Activated B cell treated with CpG ODN at 0.5 μM for 24 hours (primary cell): Measurements from ENCODE around the gene CDC6. TPM values are rescaled to one million over a fixed set of nuclear protein-coding genes. Genes with fewer than 3 reads are reported as not detected.

ENCODE experiments used
- ATAC-seq: fragments of 200-7000 bp; cut with Tn5 transposase; one replicate; pipeline ENCODE4 v1.10.0; 2021; ENCODE audit warnings: low read depth, mild to moderate bottlenecking, moderate library complexity
- CTCF ChIA-PET: fragments of 350-600 bp; sonication (Branson Sonifier 250); formaldehyde crosslinking; loops from one replicate; lab custom pipeline; 2021; ENCODE audit warnings: antibody characterized with exemption; lab: Charles Lee
- POLR2A ChIA-PET: fragments of 350-600 bp; sonication (Branson Sonifier 250); formaldehyde crosslinking; loops from one replicate; lab custom pipeline; 2021; ENCODE audit warnings: antibody characterized with exemption; lab: Charles Lee
- DNase-seq: peaks from one replicate; pipeline ENCODE4 v3.0.0; 2022
- H3K27ac Mint-ChIP-seq: one replicate; pipeline ENCODE4 v1.8.0; 2020; ENCODE audit warnings: mixed read lengths
- H3K27me3 Mint-ChIP-seq: one replicate; pipeline ENCODE4 v1.8.0; 2021; ENCODE audit warnings: mixed read lengths
- H3K36me3 Mint-ChIP-seq: one replicate; pipeline ENCODE4 v1.8.0; 2021; ENCODE audit warnings: low read depth, mixed read lengths
- H3K4me1 Mint-ChIP-seq: one replicate; pipeline ENCODE4 v1.8.0; 2021; ENCODE audit warnings: mixed read lengths
- H3K4me3 Mint-ChIP-seq: one replicate; pipeline ENCODE4 v1.8.0; 2020; ENCODE audit warnings: mild to moderate bottlenecking, mixed read lengths
- H3K9me3 Mint-ChIP-seq: one replicate; pipeline ENCODE4 v1.8.0; 2020; ENCODE audit warnings: mixed read lengths
- intact Hi-C: fragments of 100-400 bp; cut with micrococcal nuclease; formaldehyde crosslinking; loops from one replicate; pipeline ENCODE4 v1.15.1; 2024
- total RNA-seq: library from RNA; stranded (reverse); gene quantifications from 2 replicates; pipeline ENCODE4 v1.2.3, GENCODE V29; 2022
- TF ChIP-seq, protein P1 (sequence below): fragments of 200-600 bp; IDR thresholded peaks from one replicate; pipeline ENCODE4 v1.8.0; 2022; ENCODE audit warnings: antibody characterized with exemption, mild to moderate bottlenecking

Gene CDC6
- total RNA-seq, 1 donor from 2014 or later = 9.7 TPM

DNA sequence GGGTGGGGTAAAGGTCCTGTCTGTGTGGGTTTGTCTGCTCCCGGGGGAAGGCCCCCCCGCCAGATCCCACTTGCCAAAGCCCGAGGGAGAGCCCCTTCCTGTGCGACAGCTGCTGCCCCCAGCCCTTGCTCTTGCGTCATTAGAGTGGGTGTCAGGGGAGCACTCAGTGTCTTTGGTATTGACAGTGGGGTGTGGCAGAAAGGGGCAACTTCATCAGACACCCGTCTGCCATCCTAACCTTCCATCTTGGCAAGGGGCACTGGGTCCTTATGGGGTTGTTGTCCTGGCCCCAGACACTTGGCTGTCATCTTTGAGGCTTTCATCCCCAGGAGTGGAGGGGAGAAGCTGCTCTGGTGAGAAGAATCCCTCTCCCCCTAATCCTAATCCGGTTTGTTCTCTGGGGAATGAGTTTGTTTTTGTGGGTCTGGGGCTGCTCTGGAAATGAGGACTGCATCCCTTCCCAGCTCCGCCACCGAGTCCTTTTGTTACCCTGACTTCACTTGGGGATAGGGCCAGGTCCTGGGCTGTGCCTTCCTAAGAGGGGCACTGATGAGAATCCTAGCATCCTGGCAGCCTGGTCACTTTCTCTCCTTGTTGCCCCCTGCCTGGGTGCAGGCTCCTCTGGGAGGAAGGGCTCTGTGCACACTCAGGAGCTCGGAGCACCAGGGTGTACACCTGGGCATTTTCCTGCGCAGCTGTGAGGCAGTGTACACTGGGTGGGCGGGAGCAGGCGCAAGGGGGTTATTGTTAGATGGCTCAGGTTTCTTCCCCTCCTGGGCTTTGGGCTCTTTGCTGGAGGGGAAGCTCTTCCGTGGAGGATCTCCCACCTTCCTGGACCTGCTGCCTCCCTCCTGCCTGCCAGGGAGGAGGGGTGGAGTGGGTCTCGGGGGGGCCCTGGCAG lies 55.8 kb downstream of the CDC6 start:
- Mint-ChIP-seq H3K9me3 (no peaks in the 10 kb centered on the region), H3K27ac (peak overlapping the region; percentile 76), H3K36me3 (peaks cover 26% of the 10 kb centered on the region), H3K27me3 (no peaks in the 10 kb centered on the region), H3K4me1 (peaks cover 85% of the 10 kb centered on the region), H3K4me3 (peak overlapping the region; percentile 85)
- ChIA-PET CTCF (interaction anchor here (1.0 to 5.7 kb wide), 3 partner anchors 12 to 43 kb away, joined by 3 to 36 read pairs (median 18); no protein-coding TSS in a partner anchor), POLR2A (interaction anchor here (0.6 to 7.6 kb wide), 7 partner anchors 10 to 220 kb away, joined by 3 to 96 read pairs (median 4); no protein-coding TSS in a partner anchor)
- intact Hi-C loops = no loop called here
- DNase-seq = no peak
- TF ChIP-seq, protein P1, sequence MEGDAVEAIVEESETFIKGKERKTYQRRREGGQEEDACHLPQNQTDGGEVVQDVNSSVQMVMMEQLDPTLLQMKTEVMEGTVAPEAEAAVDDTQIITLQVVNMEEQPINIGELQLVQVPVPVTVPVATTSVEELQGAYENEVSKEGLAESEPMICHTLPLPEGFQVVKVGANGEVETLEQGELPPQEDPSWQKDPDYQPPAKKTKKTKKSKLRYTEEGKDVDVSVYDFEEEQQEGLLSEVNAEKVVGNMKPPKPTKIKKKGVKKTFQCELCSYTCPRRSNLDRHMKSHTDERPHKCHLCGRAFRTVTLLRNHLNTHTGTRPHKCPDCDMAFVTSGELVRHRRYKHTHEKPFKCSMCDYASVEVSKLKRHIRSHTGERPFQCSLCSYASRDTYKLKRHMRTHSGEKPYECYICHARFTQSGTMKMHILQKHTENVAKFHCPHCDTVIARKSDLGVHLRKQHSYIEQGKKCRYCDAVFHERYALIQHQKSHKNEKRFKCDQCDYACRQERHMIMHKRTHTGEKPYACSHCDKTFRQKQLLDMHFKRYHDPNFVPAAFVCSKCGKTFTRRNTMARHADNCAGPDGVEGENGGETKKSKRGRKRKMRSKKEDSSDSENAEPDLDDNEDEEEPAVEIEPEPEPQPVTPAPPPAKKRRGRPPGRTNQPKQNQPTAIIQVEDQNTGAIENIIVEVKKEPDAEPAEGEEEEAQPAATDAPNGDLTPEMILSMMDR = no peak
- ATAC-seq = peak; percentile 8

DNA sequence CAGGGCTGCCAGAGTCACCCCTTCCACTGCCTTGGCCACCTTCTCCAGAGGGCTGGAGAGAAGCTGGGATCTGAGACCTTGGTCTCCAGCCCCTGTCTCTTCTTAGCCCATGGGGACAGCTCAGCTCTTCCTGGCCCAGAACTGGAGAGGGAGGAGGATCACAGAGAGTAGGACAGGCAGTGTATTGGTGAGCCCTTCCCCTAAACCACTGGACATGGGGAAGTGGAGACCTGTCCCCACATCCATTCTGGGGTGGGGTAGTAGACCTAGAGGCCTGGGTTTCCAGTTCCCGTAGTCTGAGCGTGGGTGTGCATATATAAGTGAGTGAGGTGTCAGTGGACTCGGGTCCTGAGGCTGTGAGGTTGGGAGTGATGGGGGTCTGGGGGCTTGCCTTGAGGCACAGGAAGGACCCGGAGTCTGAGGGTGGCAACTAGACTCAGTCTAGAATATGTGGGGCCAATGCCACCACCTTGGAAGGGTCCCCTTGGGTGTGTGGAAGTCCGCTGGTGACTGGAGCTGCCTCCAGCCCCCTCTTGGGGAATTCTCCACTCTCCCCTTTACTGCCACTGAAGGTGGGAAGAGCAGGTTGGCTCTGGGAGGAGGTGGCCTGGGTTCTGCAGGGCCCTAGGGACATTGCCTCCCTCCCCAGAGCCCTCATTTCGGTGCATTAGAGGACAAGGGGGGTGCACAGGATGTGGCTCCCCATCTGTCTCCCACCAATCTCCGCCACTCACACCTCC lies 56.9 kb downstream of the CDC6 start:
- Mint-ChIP-seq H3K4me1 (peaks cover 84% of the 10 kb centered on the region), H3K27ac (peak overlapping the region; percentile 59), H3K9me3 (no peaks in the 10 kb centered on the region), H3K36me3 (peaks cover 32% of the 10 kb centered on the region), H3K4me3 (peak overlapping the region; percentile 85), H3K27me3 (no peaks in the 10 kb centered on the region)
- DNase-seq (no peak), ATAC-seq (no peak)
- intact Hi-C loops = no loop called here
- TF ChIP-seq, protein P1 = no peak
- CTCF ChIA-PET = interaction anchor here (1.5 to 17.0 kb wide), 5 partner anchors 10 to 41 kb away, joined by 6 to 466 read pairs (median 18); partner anchors contain the start of gene RARA
- POLR2A ChIA-PET = interaction anchor here (0.9 to 7.6 kb wide), 4 partner anchors 9 to 24 kb away, joined by 3 to 96 read pairs (median 42); no protein-coding TSS in a partner anchor

GRCh38 chr17:40345161-40345993 lies 57.7 kb downstream of the CDC6 start:
- TF ChIP-seq, protein P1 = no peak
- DNase-seq = no peak
- no peak for ATAC-seq
- intact Hi-C loops = no loop called here
- Mint-ChIP-seq H3K4me1 (peaks cover 81% of the 10 kb centered on the region), H3K4me3 (peak overlapping the region; percentile 85), H3K27ac (peak overlapping the region; percentile 30), H3K36me3 (peaks cover 33% of the 10 kb centered on the region), H3K27me3 (no peaks in the 10 kb centered on the region), H3K9me3 (no peaks in the 10 kb centered on the region)
- CTCF ChIA-PET = interaction anchor here (1.5 to 17.0 kb wide), 3 partner anchors 9 to 41 kb away, joined by 6 to 466 read pairs (median 7); partner anchors contain the start of gene RARA
- POLR2A ChIA-PET = interaction anchor here (0.7 to 7.6 kb wide), 5 partner anchors 20 to 218 kb away, joined by 3 to 96 read pairs (median 4); partner anchors contain the start of gene RARA

GRCh38 chr17:40345994-40346764 lies 58.5 kb downstream of the CDC6 start:
- ChIA-PET CTCF (interaction anchor here (1.5 to 17.0 kb wide), 3 partner anchors 9 to 41 kb away, joined by 6 to 466 read pairs (median 7); partner anchors contain the start of gene RARA), POLR2A (interaction anchor here (0.7 to 7.6 kb wide), 5 partner anchors 21 to 217 kb away, joined by 3 to 96 read pairs (median 4); partner anchors contain the start of gene RARA)
- Mint-ChIP-seq H3K27ac (peak overlapping the region; percentile 53), H3K4me1 (peaks cover 77% of the 10 kb centered on the region), H3K27me3 (no peaks in the 10 kb centered on the region), H3K36me3 (peaks cover 32% of the 10 kb centered on the region), H3K9me3 (no peaks in the 10 kb centered on the region), H3K4me3 (no peak overlapping the region)
- DNase-seq (no peak), ATAC-seq (no peak)
- intact Hi-C loops = no loop called here
- TF ChIP-seq, protein P1 = no peak
